Measurements from ENCODE around the gene TPD52L1.

The TPD52L1 gene

GRCh38 chr6:125190667-125191066 lies 37.1 kb downstream of the TPD52L1 start:
- DNase-seq (ENCODE audit: insufficient read length, low spot score) (no peak), FAIRE-seq (no peak)
- TF ChIP-seq CTCF (IDR thresholded peaks at IDR 0.05; ENCODE audit: insufficient read depth, missing control alignments), result no peak

- peak; percentile 71 for TF ChIP-seq CTCF (IDR thresholded peaks at IDR 0.05; ENCODE audit: insufficient read depth, missing control alignments)
- no peak for FAIRE-seq
- peak; percentile 16 for DNase-seq (ENCODE audit: insufficient read length, low spot score)
These were observed 38.5 kb downstream of the TPD52L1 start for GRCh38 chr6:125191916-125192609.

- TF ChIP-seq CTCF (IDR thresholded peaks at IDR 0.05; ENCODE audit: insufficient read depth, missing control alignments), result no peak
- FAIRE-seq (no peak), DNase-seq (ENCODE audit: insufficient read length, low spot score) (no peak)
These were observed 39.0 kb downstream of the TPD52L1 start for GRCh38 chr6:125192610-125192930.

GRCh38 chr6:125193208-125193607 lies 39.6 kb downstream of the TPD52L1 start:
- FAIRE-seq (no peak), DNase-seq (ENCODE audit: insufficient read length, low spot score) (no peak)
- no peak for TF ChIP-seq CTCF (IDR thresholded peaks at IDR 0.05; ENCODE audit: insufficient read depth, missing control alignments)

- no peak for FAIRE-seq
- DNase-seq (ENCODE audit: insufficient read length, low spot score), result no peak
- no peak for TF ChIP-seq CTCF (IDR thresholded peaks at IDR 0.05; ENCODE audit: insufficient read depth, missing control alignments)
These were observed 41.4 kb downstream of the TPD52L1 start for GRCh38 chr6:125194941-125195340.

GRCh38 chr6:125195526-125195925 lies 42.0 kb downstream of the TPD52L1 start:
- no peak for DNase-seq (ENCODE audit: insufficient read length, low spot score)
- no peak for TF ChIP-seq CTCF (IDR thresholded peaks at IDR 0.05; ENCODE audit: insufficient read depth, missing control alignments)
- no peak for FAIRE-seq

- DNase-seq (ENCODE audit: insufficient read length, low spot score) (no peak), FAIRE-seq (no peak)
- no peak for TF ChIP-seq CTCF (IDR thresholded peaks at IDR 0.05; ENCODE audit: insufficient read depth, missing control alignments)
These were observed 43.0 kb downstream of the TPD52L1 start for GRCh38 chr6:125196613-125197012.
